H1 (cell line): ENCODE data around the gene SHISA9.

ENCODE experiments used
- BRCA1 ChIP-seq: IDR thresholded peaks from 2 replicates; pipeline ENCODE4 v1.6.1; 2012; ENCODE audit warnings: low read depth, low read length, improper control_type of control experiment
- GABPA ChIP-seq: IDR thresholded peaks from 2 replicates; pipeline ENCODE4 v1.6.1; 2011; ENCODE audit warnings: mild to moderate bottlenecking, low read length, moderate library complexity, borderline replicate concordance; ENCODE audit not compliant: insufficient read depth
- MAX ChIP-seq: IDR thresholded peaks from 2 replicates; pipeline ENCODE4 v1.6.1; 2012; ENCODE audit warnings: inconsistent platforms
- SRF ChIP-seq: IDR thresholded peaks from 2 replicates; pipeline ENCODE4 v1.6.1; 2011; ENCODE audit warnings: mild to moderate bottlenecking, low read depth, low read length, moderate library complexity
- TF ChIP-seq, protein P1 (sequence below), 3 experiments: IDR thresholded peaks; 1 replicate in 2 of 3; 2 replicates in 1 of 3; pipeline versions ENCODE4 v1.5.1 to v1.6.1; 2011; ENCODE audit warnings: low read length in 3 of 3, mild to moderate bottlenecking in 3 of 3, inconsistent platforms in 2 of 3, low read depth in 1 of 3, moderate library complexity in 1 of 3; ENCODE audit not compliant: insufficient read depth in 1 of 3; ENCODE audit errors: control extremely low read depth in 1 of 3

DNA sequence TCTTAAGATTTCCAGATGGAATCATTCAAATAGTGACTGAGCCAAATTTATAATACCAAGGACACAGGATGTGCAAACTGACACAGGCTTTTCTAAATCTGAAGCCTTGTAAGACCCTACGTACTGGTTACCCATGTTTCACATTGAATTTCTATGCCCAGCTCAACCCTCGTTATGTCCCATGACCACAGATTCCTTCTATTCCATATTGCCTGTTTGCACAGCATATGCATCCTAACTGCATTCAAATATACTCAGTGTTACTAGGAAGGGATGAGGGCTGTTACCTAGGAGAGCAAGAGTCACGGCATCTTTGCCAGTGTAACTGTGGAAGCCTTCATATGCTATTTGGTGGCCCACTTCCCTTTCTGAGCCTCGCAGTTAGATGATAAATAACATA lies 305.2 kb downstream of the SHISA9 start:
- TF ChIP-seq GABPA = no peak
- TF ChIP-seq SRF = no peak
- no peak for TF ChIP-seq MAX
- TF ChIP-seq, protein P1, sequence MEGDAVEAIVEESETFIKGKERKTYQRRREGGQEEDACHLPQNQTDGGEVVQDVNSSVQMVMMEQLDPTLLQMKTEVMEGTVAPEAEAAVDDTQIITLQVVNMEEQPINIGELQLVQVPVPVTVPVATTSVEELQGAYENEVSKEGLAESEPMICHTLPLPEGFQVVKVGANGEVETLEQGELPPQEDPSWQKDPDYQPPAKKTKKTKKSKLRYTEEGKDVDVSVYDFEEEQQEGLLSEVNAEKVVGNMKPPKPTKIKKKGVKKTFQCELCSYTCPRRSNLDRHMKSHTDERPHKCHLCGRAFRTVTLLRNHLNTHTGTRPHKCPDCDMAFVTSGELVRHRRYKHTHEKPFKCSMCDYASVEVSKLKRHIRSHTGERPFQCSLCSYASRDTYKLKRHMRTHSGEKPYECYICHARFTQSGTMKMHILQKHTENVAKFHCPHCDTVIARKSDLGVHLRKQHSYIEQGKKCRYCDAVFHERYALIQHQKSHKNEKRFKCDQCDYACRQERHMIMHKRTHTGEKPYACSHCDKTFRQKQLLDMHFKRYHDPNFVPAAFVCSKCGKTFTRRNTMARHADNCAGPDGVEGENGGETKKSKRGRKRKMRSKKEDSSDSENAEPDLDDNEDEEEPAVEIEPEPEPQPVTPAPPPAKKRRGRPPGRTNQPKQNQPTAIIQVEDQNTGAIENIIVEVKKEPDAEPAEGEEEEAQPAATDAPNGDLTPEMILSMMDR (IDR thresholded peaks at IDR 0.05; ENCODE audit: control extremely low read depth in 1 of 3, insufficient read depth in 1 of 3, low read depth in 1 of 3, low read length in 3 of 3) = no peak
- no peak for TF ChIP-seq BRCA1
